GM12873 (cell line): ENCODE measurements around the gene PCYT2.

ENCODE experiments used
- CTCF ChIP-seq: IDR thresholded peaks from 2 replicates; pipeline ENCODE4 v1.5.1; 2012; ENCODE audit warnings: low read depth, mild to moderate bottlenecking, moderate library complexity, low read length, control low read depth; ENCODE audit not compliant: insufficient read depth; ENCODE audit errors: missing control alignments

The PCYT2 gene

GRCh38 chr17:81939881-81940385 lies 28.7 kb upstream of the PCYT2 start:
- TF ChIP-seq CTCF = no peak

- TF ChIP-seq CTCF = no peak
Measured at GRCh38 chr17:81939218-81939617, 28.0 kb upstream of the PCYT2 start.

DNA sequence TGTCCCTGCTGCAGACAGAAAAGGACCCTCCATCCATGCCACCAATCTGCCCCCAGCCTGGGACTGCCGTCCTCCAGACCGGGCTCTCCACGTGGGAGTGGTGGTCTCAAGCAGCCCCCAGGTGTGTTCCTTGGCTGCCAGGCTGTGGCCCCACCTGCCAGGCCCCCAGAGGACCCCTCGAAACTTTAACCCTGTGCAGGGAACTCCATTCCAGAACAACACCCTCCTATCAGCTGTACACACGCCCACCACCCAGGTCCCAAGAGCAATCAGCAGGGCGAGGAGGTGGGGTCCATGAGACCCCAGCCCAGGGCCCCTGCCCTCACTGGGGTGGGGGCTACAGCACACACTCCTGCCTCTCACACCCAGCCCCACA lies 24.5 kb upstream of the PCYT2 start:
- TF ChIP-seq CTCF = no peak

DNA sequence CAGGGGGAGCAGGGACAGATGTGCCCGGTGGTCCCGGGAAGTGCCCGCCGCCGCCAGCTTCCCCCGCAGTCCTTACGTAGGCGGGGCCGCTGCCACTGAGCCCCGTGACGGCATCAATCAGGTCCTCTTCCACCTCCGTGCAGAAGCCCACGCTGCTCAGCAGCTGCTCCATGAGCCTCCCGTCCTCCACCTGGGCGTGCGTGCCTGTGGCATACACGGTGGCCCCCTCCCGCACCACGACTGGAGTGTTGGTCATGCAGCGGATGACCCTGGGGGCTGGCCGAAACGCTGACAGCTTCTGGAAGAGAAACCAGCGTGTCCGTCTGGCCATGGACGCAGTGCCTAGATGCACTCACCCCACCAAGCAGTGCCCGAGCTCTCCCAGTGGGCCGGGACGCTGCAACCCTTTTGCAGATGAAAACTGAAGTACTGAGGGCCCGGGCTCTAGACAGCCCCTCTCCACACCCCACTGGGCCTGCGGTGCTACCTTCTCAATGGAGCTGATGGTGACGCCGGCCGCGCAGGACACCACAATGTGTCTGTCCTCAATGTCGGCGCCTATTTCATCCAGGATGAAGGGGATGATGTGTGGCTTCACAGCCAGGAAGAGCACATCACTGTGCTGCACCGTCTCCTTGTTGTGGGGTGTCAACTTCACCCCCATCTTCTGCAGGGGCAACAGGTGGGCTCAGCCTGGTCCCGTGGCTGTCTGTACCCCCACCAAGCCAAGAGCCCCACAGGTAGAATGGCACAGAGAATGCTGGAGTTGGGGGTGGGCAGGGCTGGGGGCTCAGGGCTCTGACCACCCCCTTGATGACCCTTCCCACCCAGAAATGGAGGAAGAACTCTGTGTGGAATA lies 23.9 kb upstream of the PCYT2 start:
- no peak for TF ChIP-seq CTCF

GRCh38 chr17:81934098-81934757 lies 23.0 kb upstream of the PCYT2 start:
- TF ChIP-seq CTCF = no peak

- no peak for TF ChIP-seq CTCF
Measured at GRCh38 chr17:81933178-81933699, 22.0 kb upstream of the PCYT2 start.

- TF ChIP-seq CTCF = no peak
Measured at GRCh38 chr17:81932333-81932983, 21.3 kb upstream of the PCYT2 start.
